HFF-Myc (cell line): ENCODE measurements around the gene DMGDH.

ENCODE experiments used
- DNase-seq: peaks from one replicate; pipeline ENCODE4 v3.0.0-alpha.2; 2011; ENCODE audit warnings: low read depth; ENCODE audit errors: extremely low read depth
- H3K4me3 ChIP-seq: replicated peaks from 2 replicates; pipeline ENCODE4 v1.5.1; 2011; ENCODE audit warnings: low read depth, mild to moderate bottlenecking, control low read depth, low read length
- TF ChIP-seq, protein P1 (sequence below): IDR thresholded peaks from 2 replicates; pipeline ENCODE4 v1.5.1; 2012; ENCODE audit warnings: mild to moderate bottlenecking, low read depth, low read length, control low read depth; ENCODE audit errors: missing control alignments

Gene DMGDH

GRCh38 chr5:78979909-78980308 is 89.6 kb downstream of the DMGDH start:
- no peak overlapping the region for H3K4me3 ChIP-seq
- DNase-seq: no peak
- TF ChIP-seq, protein P1, sequence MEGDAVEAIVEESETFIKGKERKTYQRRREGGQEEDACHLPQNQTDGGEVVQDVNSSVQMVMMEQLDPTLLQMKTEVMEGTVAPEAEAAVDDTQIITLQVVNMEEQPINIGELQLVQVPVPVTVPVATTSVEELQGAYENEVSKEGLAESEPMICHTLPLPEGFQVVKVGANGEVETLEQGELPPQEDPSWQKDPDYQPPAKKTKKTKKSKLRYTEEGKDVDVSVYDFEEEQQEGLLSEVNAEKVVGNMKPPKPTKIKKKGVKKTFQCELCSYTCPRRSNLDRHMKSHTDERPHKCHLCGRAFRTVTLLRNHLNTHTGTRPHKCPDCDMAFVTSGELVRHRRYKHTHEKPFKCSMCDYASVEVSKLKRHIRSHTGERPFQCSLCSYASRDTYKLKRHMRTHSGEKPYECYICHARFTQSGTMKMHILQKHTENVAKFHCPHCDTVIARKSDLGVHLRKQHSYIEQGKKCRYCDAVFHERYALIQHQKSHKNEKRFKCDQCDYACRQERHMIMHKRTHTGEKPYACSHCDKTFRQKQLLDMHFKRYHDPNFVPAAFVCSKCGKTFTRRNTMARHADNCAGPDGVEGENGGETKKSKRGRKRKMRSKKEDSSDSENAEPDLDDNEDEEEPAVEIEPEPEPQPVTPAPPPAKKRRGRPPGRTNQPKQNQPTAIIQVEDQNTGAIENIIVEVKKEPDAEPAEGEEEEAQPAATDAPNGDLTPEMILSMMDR: no peak

- DNase-seq: no peak
- H3K4me3 ChIP-seq: no peak overlapping the region
- TF ChIP-seq, protein P1: no peak
Measured at GRCh38 chr5:78979117-78979742, 90.2 kb downstream of the DMGDH start.

DNA sequence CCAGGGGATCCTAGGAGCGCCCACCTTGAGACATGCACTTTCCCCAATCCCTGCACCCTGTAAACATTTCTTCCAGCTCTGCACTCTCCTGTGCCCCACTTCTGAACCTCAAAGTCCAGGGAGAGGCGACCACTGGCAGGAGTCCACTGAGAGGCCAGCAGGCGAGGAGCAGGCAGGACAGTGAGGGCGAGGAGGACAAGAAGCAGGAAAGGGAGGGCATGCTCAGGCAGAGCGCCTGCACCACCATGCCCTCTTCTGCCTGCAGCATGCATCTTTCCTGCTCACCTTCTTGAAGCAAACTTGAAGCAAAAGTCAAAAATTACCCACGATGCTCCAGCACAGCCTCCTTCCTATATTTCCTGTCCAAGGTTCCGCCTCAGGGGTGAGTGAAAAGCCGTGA is 94.4 kb downstream of the DMGDH start:
- TF ChIP-seq, protein P1: no peak
- no peak for DNase-seq
- no peak overlapping the region for H3K4me3 ChIP-seq

DNA sequence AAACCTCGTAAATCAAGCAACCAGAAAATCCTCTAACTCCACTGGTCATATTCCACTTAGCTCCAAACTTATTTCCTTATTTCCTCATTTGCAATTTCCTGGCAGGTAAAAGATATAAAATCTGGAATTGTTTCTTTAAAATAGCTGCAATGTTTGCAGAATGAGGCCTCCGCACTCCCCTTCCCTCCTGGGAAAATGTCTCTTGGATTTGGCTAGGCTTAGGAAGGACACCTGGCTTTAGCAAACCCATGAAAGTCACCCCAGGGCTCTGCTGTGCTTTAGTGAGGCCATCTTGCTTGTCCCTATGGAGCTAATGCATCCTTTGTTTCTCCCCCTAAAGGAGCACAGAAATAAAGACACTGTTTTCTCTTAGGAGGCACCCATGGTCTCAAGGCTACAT is 94.9 kb downstream of the DMGDH start:
- DNase-seq: no peak
- TF ChIP-seq, protein P1: no peak
- H3K4me3 ChIP-seq: no peak overlapping the region

DNA sequence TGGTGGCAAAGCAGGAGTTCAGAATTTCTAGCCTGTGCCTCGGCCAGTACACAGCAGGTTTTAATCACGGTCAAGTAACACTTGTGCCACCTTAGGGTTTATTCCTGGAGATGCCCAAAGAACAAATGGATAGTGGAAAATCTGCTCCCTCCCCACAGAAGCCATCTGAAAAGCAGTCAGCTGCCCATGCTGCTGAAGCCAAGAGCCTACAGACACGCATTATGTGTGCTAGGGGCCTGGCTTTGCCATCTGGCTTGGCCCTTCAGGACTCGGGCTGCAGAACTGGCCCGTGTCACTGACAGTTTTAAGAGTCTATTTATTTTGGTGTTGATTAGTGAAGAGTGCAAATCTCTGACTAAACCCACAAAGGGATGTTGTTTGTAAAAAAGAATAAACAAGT is 95.5 kb downstream of the DMGDH start:
- TF ChIP-seq, protein P1: no peak
- no peak for DNase-seq
- H3K4me3 ChIP-seq: no peak overlapping the region

DNA sequence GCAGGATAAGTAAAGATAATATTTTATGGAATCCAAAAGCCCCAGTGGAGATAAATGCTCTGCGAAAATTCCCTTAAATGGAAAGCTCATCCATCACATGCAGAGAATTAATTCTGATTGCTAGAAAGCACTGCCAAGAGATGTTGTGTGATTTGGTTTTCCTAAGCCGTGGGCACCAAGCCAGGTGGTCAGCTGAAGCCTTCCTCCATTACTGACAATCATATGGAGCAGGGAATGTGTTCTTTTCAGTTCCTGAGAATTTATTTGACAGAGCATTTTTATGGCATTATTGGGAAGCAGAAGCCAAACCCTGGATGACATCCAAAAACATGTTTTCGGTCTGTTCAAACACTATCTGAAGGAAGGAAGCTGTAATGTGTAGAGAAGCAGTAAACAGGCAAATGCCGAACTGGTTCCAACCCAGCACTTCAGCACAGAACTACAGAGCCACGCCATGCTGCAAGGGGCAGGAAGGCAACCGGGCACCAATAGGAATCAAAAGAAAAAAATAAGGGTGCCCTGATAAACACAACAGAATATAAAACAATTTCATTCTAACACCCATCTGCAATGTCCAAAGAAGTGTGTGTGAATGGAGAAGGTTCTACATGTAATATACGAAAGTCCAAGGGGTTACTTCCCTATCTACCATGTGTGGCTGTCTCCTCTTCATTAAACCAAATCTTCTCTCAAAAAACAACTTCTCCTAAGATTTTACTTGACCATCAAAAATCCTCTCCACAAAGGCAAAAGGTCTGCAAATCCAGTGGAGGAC is 96.6 kb downstream of the DMGDH start:
- TF ChIP-seq, protein P1: no peak
- no peak overlapping the region for H3K4me3 ChIP-seq
- peak; percentile 74 for DNase-seq
